SK-N-SH (cell line): ENCODE measurements around the gene TMEM50A. TPM values are rescaled to one million over a fixed set of nuclear protein-coding genes. Genes with fewer than 3 reads are reported as not detected.
"Not testable (repeated sequence)": the region's sequence is repeated elsewhere in the genome, so short reads cannot be mapped to it uniquely, and the experiment has no call there.

Source experiments
- CTCF ChIA-PET: fragments of 300-600, 350-600 bp; formaldehyde crosslinking; extraction: SDS; loops from one replicate; lab custom pipeline; 2021; lab: Yijun Ruan, JAX
- POLR2A ChIA-PET: fragments of 350-600 bp; sonication (Branson Sonifier 250); formaldehyde crosslinking; extraction: SDS; loops from one replicate; lab custom pipeline; 2020; ENCODE audit warnings: antibody characterized with exemption, inconsistent platforms; lab: Yijun Ruan, JAX
- DNase-seq: peaks from one replicate; pipeline ENCODE4 v3.0.0; 2012
- H2AFZ ChIP-seq: fragments of 200-600 bp; sonication (generic); 2 replicates; pipeline ENCODE4 v1.8.1; 2016; ENCODE audit warnings: antibody characterized with exemption, mild to moderate bottlenecking, low read depth
- H3F3A ChIP-seq: fragments of 200-600 bp; sonication (generic); replicated peaks from 2 replicates; pipeline ENCODE3; 2016; ENCODE audit warnings: antibody characterized with exemption, mild to moderate bottlenecking; ENCODE audit not compliant: insufficient read depth
- H3K27ac ChIP-seq, 2 experiments: fragments of 200-500 bp in 1 of 2; fragments of 200-600 bp in 1 of 2; sonication (Bioruptor generic) in 1 of 2; sonication (generic), shearing (Covaris generic) in 1 of 2; 2 replicates each; pipeline versions ENCODE4 v1.5.1 to v1.6.1; 2014 to 2016; ENCODE audit warnings: low read depth in 2 of 2, inconsistent platforms in 1 of 2, low read length in 1 of 2, mild to moderate bottlenecking in 1 of 2, mixed read lengths in 1 of 2
- H3K27me3 ChIP-seq: fragments of 200-600 bp; sonication (generic), shearing (Covaris generic); 2 replicates; pipeline ENCODE4 v1.6.1; 2016; ENCODE audit warnings: mixed run types; ENCODE audit not compliant: insufficient read depth
- H3K36me3 ChIP-seq, 2 experiments: fragments of 200-500 bp in 1 of 2; fragments of 200-600 bp in 1 of 2; sonication (Bioruptor generic) in 1 of 2; sonication (generic) in 1 of 2; replicated peaks in 1 of 2; 2 replicates each; pipeline versions ENCODE3 to v1.5.1; 2014 to 2016; ENCODE audit warnings: low read length in 1 of 2, mild to moderate bottlenecking in 1 of 2; ENCODE audit not compliant: insufficient read depth in 2 of 2, control insufficient read depth in 1 of 2
- H3K4me1 ChIP-seq, 2 experiments: fragments of 200-500 bp in 1 of 2; fragments of 200-600 bp in 1 of 2; sonication (Bioruptor generic) in 1 of 2; sonication (generic), shearing (Covaris generic) in 1 of 2; 2 replicates each; pipeline versions ENCODE4 v1.5.1 to v1.6.1; 2014 to 2016; ENCODE audit warnings: low read depth in 1 of 2, low read length in 1 of 2, mixed run types in 1 of 2; ENCODE audit not compliant: insufficient read depth in 2 of 2, control insufficient read depth in 1 of 2
- H3K4me2 ChIP-seq: fragments of 200-600 bp; sonication (generic), shearing (Covaris generic); 2 replicates; pipeline ENCODE4 v1.6.1; 2017; ENCODE audit warnings: mixed run types
- H3K4me3 ChIP-seq, 2 experiments: fragments of 200-500 bp in 1 of 2; fragments of 200-600 bp in 1 of 2; sonication (Bioruptor generic) in 1 of 2; sonication (generic), shearing (Covaris generic) in 1 of 2; 2 replicates each; pipeline versions ENCODE4 v1.5.1 to v1.8.1; 2014 to 2016; ENCODE audit warnings: low read depth in 2 of 2, inconsistent platforms in 1 of 2, low read length in 1 of 2, mild to moderate bottlenecking in 1 of 2, mixed read lengths in 1 of 2, moderate library complexity in 1 of 2
- H3K79me2 ChIP-seq: fragments of 200-600 bp; sonication (generic); 2 replicates; pipeline ENCODE4 v1.8.1; 2017; ENCODE audit warnings: mild to moderate bottlenecking; ENCODE audit not compliant: insufficient read depth
- H3K9ac ChIP-seq: fragments of 200-600 bp; sonication (generic); 2 replicates; pipeline ENCODE4 v1.6.1; 2017; ENCODE audit warnings: mixed run types
- H3K9me2 ChIP-seq: fragments of 200-600 bp; sonication (generic); 2 replicates; pipeline ENCODE4 v1.6.1; 2017; ENCODE audit warnings: mixed run types
- H3K9me3 ChIP-seq: fragments of 200-600 bp; sonication (generic); 2 replicates; pipeline ENCODE4 v1.6.1; 2017; ENCODE audit warnings: mixed run types, mild to moderate bottlenecking, moderate library complexity
- H4K20me1 ChIP-seq: fragments of 200-600 bp; sonication (generic); 2 replicates; pipeline ENCODE4 v1.6.1; 2017; ENCODE audit warnings: mild to moderate bottlenecking, mixed run types; ENCODE audit not compliant: insufficient read depth
- GABPA ChIP-seq: IDR thresholded peaks from 2 replicates; pipeline ENCODE4 v1.4.0; 2012; ENCODE audit warnings: low read depth, mild to moderate bottlenecking
- MAX ChIP-seq: IDR thresholded peaks from 2 replicates; pipeline ENCODE4 v1.4.0; 2012; ENCODE audit warnings: low read depth
- NRF1 ChIP-seq: IDR thresholded peaks from 2 replicates; pipeline ENCODE4 v1.6.1; 2012; ENCODE audit warnings: low read depth, mild to moderate bottlenecking, low read length
- POLR2AphosphoS5 ChIP-seq: IDR thresholded peaks from 2 replicates; pipeline ENCODE4 v1.6.1; 2012; ENCODE audit warnings: low read depth, low read length
- RXRA ChIP-seq: IDR thresholded peaks from 2 replicates; pipeline ENCODE4 v1.4.0; 2012; ENCODE audit warnings: low read depth, mild to moderate bottlenecking, borderline replicate concordance
- SIN3A ChIP-seq: IDR thresholded peaks from 2 replicates; pipeline ENCODE4 v1.6.1; 2012; ENCODE audit warnings: low read depth, mild to moderate bottlenecking, low read length, moderate library complexity, borderline replicate concordance
- SMC3 ChIP-seq: IDR thresholded peaks from 2 replicates; pipeline ENCODE4 v1.6.1; 2012; ENCODE audit warnings: low read depth, low read length, improper control_type of control experiment
- TAF1 ChIP-seq: IDR thresholded peaks from 2 replicates; pipeline ENCODE4 v1.6.1; 2012; ENCODE audit warnings: low read depth, mild to moderate bottlenecking, low read length, moderate library complexity, borderline replicate concordance
- TEAD4 ChIP-seq: IDR thresholded peaks from 2 replicates; pipeline ENCODE4 v1.4.0; 2012; ENCODE audit warnings: mild to moderate bottlenecking, borderline replicate concordance; ENCODE audit not compliant: insufficient read depth
- ZBTB33 ChIP-seq: IDR thresholded peaks from 2 replicates; pipeline ENCODE4 v1.4.0; 2012; ENCODE audit warnings: low read depth, borderline replicate concordance
- WGBS: methylation state at CpG from one replicate; pipeline ENCODE4 v1.1.6; 2017; ENCODE audit warnings: low lambda C conversion rate; 5-methylcytosine and 5-hydroxymethylcytosine counted together
- polyA plus RNA-seq, 3 experiments: library from polyadenylated mRNA; depleted of rRNA; stranded (reverse); fragments of >200 nt; gene quantifications; 2 replicates each; pipeline ENCODE4 v1.2.3, GENCODE V29; 2012

The TMEM50A gene
- 91.4 and 95.5 TPM in 2 replicates for polyA plus RNA-seq (2012; rRNA removed)
- polyA plus RNA-seq (2012; cell fraction: cytosol; rRNA removed), result 128 and 170 TPM in 2 replicates
- 23.4 and 39.5 TPM in 2 replicates for polyA plus RNA-seq (2012; cell fraction: nucleus; rRNA removed)

GRCh38 chr1:25338188-25338981 is at the start of gene TMEM50A:
TMEM50A (plus strand) TSS chr1:25338334; CDS start chr1:25340487, 2,153 bp downstream.
- peak within 1 kb of the TSS; percentile 96 to 97 for H3K27ac ChIP-seq
- peak within 1 kb of the TSS; percentile 96 for H3K9ac ChIP-seq
- H3K36me3 ChIP-seq, result peaks cover 9 to 30% of the 10 kb centered on the region in 2 experiments
- WGBS, result 2% methylated on average over 25 of the region's 75 CpGs
- peak; percentile 95 for DNase-seq
- H3K9me2 ChIP-seq, result no peaks in the 10 kb centered on the region
- peaks cover 3 to 25% of the 10 kb centered on the region in 2 experiments; a peak in 3 of 4 replicates for H3K4me1 ChIP-seq
- H3K79me2 ChIP-seq, result peaks cover 68% of the 10 kb centered on the region
- no peaks in the 10 kb centered on the region for H3K9me3 ChIP-seq
- POLR2A ChIA-PET, result interaction anchor here (0.8 kb wide), 1 partner anchor 91 kb away, joined by 3 read pairs; the partner anchor contains the start of gene RSRP1
- H3K27me3 ChIP-seq, result no peaks in the 10 kb centered on the region
- TF ChIP-seq TEAD4, result no peak
- peak; percentile 57; the same call in 1 of the 2 replicates for TF ChIP-seq SIN3A
- 0 out of 2 replicates have a peak, but pooled peaks have one; percentile 18 for TF ChIP-seq MAX
- TF ChIP-seq POLR2AphosphoS5, result peak; percentile 67
- peak; percentile 59 for TF ChIP-seq NRF1
- peak; percentile 60; the same call in 1 of the 2 replicates for TF ChIP-seq TAF1
- no peak for TF ChIP-seq SMC3
- no peak for TF ChIP-seq ZBTB33
- no peak for TF ChIP-seq RXRA
- peak; percentile 25 for TF ChIP-seq GABPA
- peaks cover 31% of the 10 kb centered on the region; the same call in 1 of the 2 replicates for H4K20me1 ChIP-seq
- peak within 1 kb of the TSS; percentile 90 to 93 for H3K4me3 ChIP-seq
- CTCF ChIA-PET, result no interaction called here
- H3F3A ChIP-seq, result peaks cover 26% of the 10 kb centered on the region
- peak within 1 kb of the TSS; percentile 64 for H2AFZ ChIP-seq
- H3K4me2 ChIP-seq, result peak within 1 kb of the TSS; percentile 81

GRCh38 chr1:25288573-25289101 is 49.5 kb upstream of the TMEM50A start:
- H3K27me3 ChIP-seq, H3F3A ChIP-seq, H3K79me2 ChIP-seq, H4K20me1 ChIP-seq, POLR2A ChIA-PET, H3K36me3 ChIP-seq, H2AFZ ChIP-seq, H3K4me2 ChIP-seq, H3K9me3 ChIP-seq, H3K4me3 ChIP-seq, H3K4me1 ChIP-seq, H3K27ac ChIP-seq, CTCF ChIA-PET, H3K9me2 ChIP-seq, DNase-seq, H3K9ac ChIP-seq: not testable (repeated sequence)
- WGBS, result 71% methylated on average over 2 of the region's 8 CpGs

DNA sequence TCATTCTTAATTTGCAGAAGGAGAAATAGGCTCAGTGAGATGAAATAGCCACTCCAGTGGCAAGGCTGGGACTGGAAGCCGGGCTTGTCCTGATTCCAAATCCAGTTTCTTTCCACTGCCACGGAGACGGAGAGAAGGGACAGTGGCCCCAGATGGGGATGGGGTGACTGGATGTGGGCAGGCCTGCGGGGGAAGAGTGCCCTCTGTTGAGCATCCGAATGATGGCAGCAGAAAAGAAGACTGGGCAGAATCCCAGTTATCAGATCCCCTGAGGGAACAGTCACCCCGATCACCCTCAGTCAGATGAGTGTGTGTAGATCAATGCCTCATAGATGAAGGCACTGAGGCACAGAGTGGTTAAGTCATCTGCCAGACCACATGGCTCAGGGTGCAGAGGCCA is 48.1 kb upstream of the TMEM50A start:
- WGBS, result no CpG with 5 or more reads among the region's 6 CpGs

GRCh38 chr1:25293426-25293825 is 44.7 kb upstream of the TMEM50A start:
- H3F3A ChIP-seq, H3K4me3 ChIP-seq, H3K4me1 ChIP-seq, H3K79me2 ChIP-seq, H3K27me3 ChIP-seq, H3K9ac ChIP-seq, H3K36me3 ChIP-seq, H3K9me3 ChIP-seq, H3K9me2 ChIP-seq, H4K20me1 ChIP-seq, POLR2A ChIA-PET, H2AFZ ChIP-seq, CTCF ChIA-PET, DNase-seq, H3K4me2 ChIP-seq, H3K27ac ChIP-seq: not testable (repeated sequence)
- WGBS, result 100% methylated on average over 2 of the region's 2 CpGs

More for the DNA sequence above, 48.1 kb upstream of the TMEM50A start:
- H3K9ac ChIP-seq, CTCF ChIA-PET, DNase-seq, H3K9me3 ChIP-seq, H3K9me2 ChIP-seq, H4K20me1 ChIP-seq, H3K4me2 ChIP-seq, H2AFZ ChIP-seq, POLR2A ChIA-PET, H3K4me1 ChIP-seq, H3F3A ChIP-seq, H3K27me3 ChIP-seq, H3K36me3 ChIP-seq, H3K79me2 ChIP-seq, H3K4me3 ChIP-seq, H3K27ac ChIP-seq: not testable (repeated sequence)
